Measurements from ENCODE around the gene YWHAE. TPM values are rescaled to one million over a fixed set of nuclear protein-coding genes. Genes with fewer than 3 reads are reported as not detected.
"Not testable (repeated sequence)": the region's sequence is repeated elsewhere in the genome, so short reads cannot be mapped to it uniquely, and the experiment has no call there.

Gene YWHAE
- total and polyA plus RNA-seq, 2 experiments from 2014 or later, result 287 to 599 TPM

DNA sequence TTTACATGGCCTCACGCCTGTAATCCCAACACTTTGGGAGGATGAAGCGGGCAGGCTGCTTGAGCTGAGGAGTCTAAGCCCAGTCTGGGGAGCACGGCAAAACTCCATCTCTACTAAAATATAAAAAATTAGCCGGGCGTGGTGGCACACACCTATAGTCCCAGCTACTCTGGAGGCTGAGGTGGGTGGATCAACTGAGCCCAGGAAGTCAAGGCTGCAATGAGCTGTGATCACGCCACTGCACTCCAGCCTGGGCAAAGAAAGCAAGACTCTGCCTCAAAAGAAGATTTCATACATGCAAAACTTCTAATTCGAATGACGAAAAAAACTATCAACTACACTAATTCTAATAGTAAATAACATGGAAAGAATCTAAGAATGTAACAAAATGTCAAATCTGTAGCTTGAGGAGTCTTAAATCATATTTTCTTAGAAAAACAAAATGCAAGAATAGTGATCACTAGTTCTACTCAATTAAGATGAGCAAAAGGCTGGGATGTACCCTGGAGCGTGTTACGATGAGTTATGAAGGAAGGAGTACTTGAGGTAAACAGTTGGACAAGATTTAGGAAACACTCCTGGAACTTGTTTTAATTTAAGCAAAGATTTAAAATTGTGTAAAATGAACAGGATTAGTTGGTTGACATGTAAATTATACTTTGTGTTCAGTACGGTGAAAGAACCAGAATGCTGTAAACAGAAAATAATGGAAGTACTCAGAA is 20.7 kb downstream of the YWHAE start:
- DNase-seq, result no peak
- no peak overlapping the region for H2AFZ ChIP-seq
- no peaks in the 10 kb centered on the region for H3K36me3 ChIP-seq (ENCODE audit: low read depth)
- H3K9me3 ChIP-seq (ENCODE audit: low read depth), result no peaks in the 10 kb centered on the region
- peak overlapping the region; percentile 33 for H3K4me2 ChIP-seq (ENCODE audit: unreplicated experiment)
- H4K20me1 ChIP-seq (ENCODE audit: insufficient read depth), result peaks cover 89% of the 10 kb centered on the region
- WGBS, 2 experiments (ENCODE audit: low coverage in 1 of 2, low lambda C conversion rate in 2 of 2, missing lambda C conversion rate in 2 of 2), result 81 to 83% methylated on average over 11 of the region's 11 CpGs
- no peaks in the 10 kb centered on the region for H3K9me2 ChIP-seq (ENCODE audit: insufficient read depth)
- peaks cover 100% of the 10 kb centered on the region for H3K79me2 ChIP-seq (ENCODE audit: insufficient read depth)
- peaks cover 68% of the 10 kb centered on the region for H3K4me1 ChIP-seq (ENCODE audit: insufficient read depth)
- H3K27ac ChIP-seq, result peak overlapping the region; percentile 39; the same call in 1 of the 2 replicates
- no peaks in the 10 kb centered on the region for H3K27me3 ChIP-seq (replicated peaks; ENCODE audit: insufficient read depth)
- peaks cover 62% of the 10 kb centered on the region for H3F3A ChIP-seq (ENCODE audit: insufficient read depth)
- no peak overlapping the region for H3K4me3 ChIP-seq
- TF ChIP-seq EZH2phosphoT487 (IDR thresholded peaks at IDR 0.05; ENCODE audit: insufficient read depth, low read depth) (no peak), EZH2 (IDR thresholded peaks at IDR 0.05; ENCODE audit: insufficient read depth, poor library complexity, severe bottlenecking) (no peak)
- H3K9ac ChIP-seq, result no peak overlapping the region
- in situ Hi-C loops (cut with MboI), result no loop called here

DNA sequence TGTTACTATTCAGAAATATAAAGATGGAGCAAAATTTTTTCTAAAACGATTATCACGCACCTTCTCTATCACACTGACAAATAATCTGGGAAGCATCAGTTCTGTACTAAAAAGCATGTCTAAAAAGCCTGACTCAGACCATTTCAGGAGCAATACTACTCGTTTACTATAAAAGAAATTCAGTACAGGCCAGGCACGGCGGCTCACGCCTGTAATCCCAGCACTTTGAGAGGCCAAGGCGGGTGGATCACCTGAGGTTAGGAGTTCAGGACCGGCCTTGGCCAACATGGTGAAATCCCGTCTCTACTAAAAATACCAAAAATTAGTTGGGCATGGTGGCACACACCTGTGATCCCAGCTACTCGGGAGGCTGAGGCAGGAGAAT is 21.6 kb downstream of the YWHAE start:
- H3K9me3 ChIP-seq (ENCODE audit: low read depth); H3K9ac ChIP-seq; H2AFZ ChIP-seq; H3K4me3 ChIP-seq; H3K27me3 ChIP-seq (replicated peaks; ENCODE audit: insufficient read depth); H3K36me3 ChIP-seq (ENCODE audit: low read depth); in situ Hi-C loops (cut with MboI); H3K9me2 ChIP-seq (ENCODE audit: insufficient read depth): not testable (repeated sequence)
- WGBS, 2 experiments (ENCODE audit: low coverage in 1 of 2, low lambda C conversion rate in 2 of 2, missing lambda C conversion rate in 2 of 2), result 48 to 51% methylated on average over 10 of the region's 10 CpGs
- Histone ChIP-seq H3F3A (ENCODE audit: insufficient read depth) (peaks cover 69% of the 10 kb centered on the region), H3K79me2 (ENCODE audit: insufficient read depth) (peaks cover 100% of the 10 kb centered on the region), H3K4me2 (ENCODE audit: unreplicated experiment) (peak overlapping the region; percentile 33), H4K20me1 (ENCODE audit: insufficient read depth) (peaks cover 87% of the 10 kb centered on the region), H3K4me1 (ENCODE audit: insufficient read depth) (peaks cover 70% of the 10 kb centered on the region), H3K27ac (peak overlapping the region; percentile 39; the same call in 1 of the 2 replicates)
- peak; percentile 56 for DNase-seq

DNA sequence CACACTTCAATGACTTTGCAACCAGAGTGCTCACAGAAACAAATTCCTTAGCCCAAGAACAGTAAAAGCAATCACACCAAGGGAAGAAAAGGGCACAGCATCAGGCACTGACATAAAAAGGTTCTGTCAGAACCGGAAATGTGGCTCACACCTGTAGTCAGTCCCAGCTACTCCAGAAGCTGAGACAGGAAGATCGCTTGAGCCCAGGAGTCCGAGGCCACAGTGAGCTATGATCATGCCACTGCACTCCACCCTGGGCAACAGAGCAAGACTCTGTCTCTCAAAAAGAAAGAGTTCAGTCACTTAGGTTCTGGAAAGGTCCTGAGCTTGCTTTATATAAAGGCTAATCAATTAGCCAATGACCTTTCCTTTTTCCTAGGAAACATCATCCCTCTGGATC is 22.7 kb downstream of the YWHAE start:
- peaks cover 70% of the 10 kb centered on the region for H3K4me1 ChIP-seq (ENCODE audit: insufficient read depth)
- H3K4me3 ChIP-seq, result no peak overlapping the region
- H3K79me2 ChIP-seq (ENCODE audit: insufficient read depth), result peaks cover 100% of the 10 kb centered on the region
- no peaks in the 10 kb centered on the region for H3K27me3 ChIP-seq (replicated peaks; ENCODE audit: insufficient read depth)
- peaks cover 10% of the 10 kb centered on the region for H3K36me3 ChIP-seq (ENCODE audit: low read depth)
- peak overlapping the region; percentile 20 for H3K4me2 ChIP-seq (ENCODE audit: unreplicated experiment)
- no peak for DNase-seq
- H3F3A ChIP-seq (ENCODE audit: insufficient read depth), result peaks cover 72% of the 10 kb centered on the region
- WGBS, 2 experiments (ENCODE audit: low coverage in 1 of 2, low lambda C conversion rate in 2 of 2, missing lambda C conversion rate in 2 of 2), result 45 to 56% methylated on average over 3 of the region's 3 CpGs
- no peaks in the 10 kb centered on the region for H3K9me3 ChIP-seq (ENCODE audit: low read depth)
- in situ Hi-C loops (cut with MboI), result no loop called here
- peaks cover 92% of the 10 kb centered on the region for H4K20me1 ChIP-seq (ENCODE audit: insufficient read depth)
- TF ChIP-seq EZH2 (IDR thresholded peaks at IDR 0.05; ENCODE audit: insufficient read depth, poor library complexity, severe bottlenecking) (no peak), EZH2phosphoT487 (IDR thresholded peaks at IDR 0.05; ENCODE audit: insufficient read depth, low read depth) (no peak)
- H3K9me2 ChIP-seq (ENCODE audit: insufficient read depth), result no peaks in the 10 kb centered on the region
- peak overlapping the region; percentile 39 for H3K27ac ChIP-seq
- no peak overlapping the region for H2AFZ ChIP-seq
- no peak overlapping the region for H3K9ac ChIP-seq

DNA sequence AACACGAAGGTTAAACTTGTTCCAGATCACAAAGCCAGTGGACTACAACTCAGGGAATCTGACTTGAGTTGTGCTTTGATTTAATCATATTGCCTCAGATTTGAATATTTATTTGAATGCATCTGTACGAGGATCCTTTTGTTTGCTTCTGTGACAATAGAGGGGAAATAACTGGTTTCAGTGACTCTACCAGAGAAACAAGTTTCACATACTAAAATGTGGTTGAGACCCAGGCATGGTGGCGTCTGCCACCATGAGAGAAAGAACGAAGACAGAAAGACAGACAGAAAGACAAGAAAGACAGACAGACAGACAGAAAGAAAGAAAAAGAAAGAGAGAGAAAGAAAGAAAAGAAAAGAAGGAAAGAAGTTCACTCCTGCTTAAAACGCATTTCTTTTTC is 24.0 kb downstream of the YWHAE start:
- H3K27ac ChIP-seq, result peak overlapping the region; percentile 39
- H3K4me1 ChIP-seq (ENCODE audit: insufficient read depth), result peaks cover 67% of the 10 kb centered on the region
- TF ChIP-seq EZH2 (IDR thresholded peaks at IDR 0.05; ENCODE audit: insufficient read depth, poor library complexity, severe bottlenecking) (no peak), EZH2phosphoT487 (IDR thresholded peaks at IDR 0.05; ENCODE audit: insufficient read depth, low read depth) (no peak)
- 38 to 55% methylated on average over 5 of the region's 5 CpGs for WGBS, 2 experiments (ENCODE audit: low coverage in 1 of 2, low lambda C conversion rate in 2 of 2, missing lambda C conversion rate in 2 of 2)
- H3K4me3 ChIP-seq, result no peak overlapping the region
- in situ Hi-C loops (cut with MboI), result no loop called here
- H3K9ac ChIP-seq, result no peak overlapping the region
- no peaks in the 10 kb centered on the region for H3K27me3 ChIP-seq (replicated peaks; ENCODE audit: insufficient read depth)
- no peaks in the 10 kb centered on the region for H3K9me3 ChIP-seq (ENCODE audit: low read depth)
- peaks cover 76% of the 10 kb centered on the region for H3F3A ChIP-seq (ENCODE audit: insufficient read depth)
- H2AFZ ChIP-seq, result no peak overlapping the region
- peaks cover 100% of the 10 kb centered on the region for H3K79me2 ChIP-seq (ENCODE audit: insufficient read depth)
- DNase-seq, result no peak
- no peaks in the 10 kb centered on the region for H3K9me2 ChIP-seq (ENCODE audit: insufficient read depth)
- peaks cover 94% of the 10 kb centered on the region for H4K20me1 ChIP-seq (ENCODE audit: insufficient read depth)
- peaks cover 11% of the 10 kb centered on the region for H3K36me3 ChIP-seq (ENCODE audit: low read depth)
- H3K4me2 ChIP-seq (ENCODE audit: unreplicated experiment), result peak overlapping the region; percentile 15

Measured in GM23248 (cell line).